DND-41 (cell line): ENCODE measurements around the gene ACTL10.

ENCODE experiments used
- EZH2 ChIP-seq: IDR thresholded peaks from 3 replicates; pipeline ENCODE4 v1.6.1; 2012; ENCODE audit warnings: borderline replicate concordance, low read depth, mild to moderate bottlenecking, moderate library complexity, low read length, inconsistent platforms; ENCODE audit not compliant: severe bottlenecking
- TF ChIP-seq, protein P1 (sequence below): IDR thresholded peaks from 2 replicates; pipeline ENCODE4 v1.5.1; 2012; ENCODE audit warnings: borderline replicate concordance, low read length, moderate library complexity, mild to moderate bottlenecking; ENCODE audit not compliant: poor library complexity, severe bottlenecking; ENCODE audit errors: extremely low read depth

DNA sequence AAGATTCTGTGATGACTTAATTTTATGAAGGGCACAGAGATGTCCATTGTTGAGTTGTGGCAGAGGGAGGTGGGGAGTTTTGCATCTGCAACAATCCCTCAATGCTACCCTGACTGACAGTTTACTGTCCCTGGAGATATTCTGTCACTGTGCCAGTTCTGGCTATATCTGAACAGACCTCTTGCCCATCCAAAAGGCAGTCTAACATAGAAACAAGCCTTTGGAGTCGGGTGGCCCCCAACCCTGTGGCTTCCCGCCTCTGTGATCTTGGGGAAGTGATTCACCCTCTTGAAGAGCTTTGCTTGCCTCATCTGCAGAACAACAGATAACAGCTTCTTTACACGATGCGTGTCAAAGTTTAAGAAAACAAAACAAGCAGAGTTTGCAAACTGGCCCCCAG lies 23.2 kb downstream of the ACTL10 start:
- no peak for TF ChIP-seq EZH2
- TF ChIP-seq, protein P1, sequence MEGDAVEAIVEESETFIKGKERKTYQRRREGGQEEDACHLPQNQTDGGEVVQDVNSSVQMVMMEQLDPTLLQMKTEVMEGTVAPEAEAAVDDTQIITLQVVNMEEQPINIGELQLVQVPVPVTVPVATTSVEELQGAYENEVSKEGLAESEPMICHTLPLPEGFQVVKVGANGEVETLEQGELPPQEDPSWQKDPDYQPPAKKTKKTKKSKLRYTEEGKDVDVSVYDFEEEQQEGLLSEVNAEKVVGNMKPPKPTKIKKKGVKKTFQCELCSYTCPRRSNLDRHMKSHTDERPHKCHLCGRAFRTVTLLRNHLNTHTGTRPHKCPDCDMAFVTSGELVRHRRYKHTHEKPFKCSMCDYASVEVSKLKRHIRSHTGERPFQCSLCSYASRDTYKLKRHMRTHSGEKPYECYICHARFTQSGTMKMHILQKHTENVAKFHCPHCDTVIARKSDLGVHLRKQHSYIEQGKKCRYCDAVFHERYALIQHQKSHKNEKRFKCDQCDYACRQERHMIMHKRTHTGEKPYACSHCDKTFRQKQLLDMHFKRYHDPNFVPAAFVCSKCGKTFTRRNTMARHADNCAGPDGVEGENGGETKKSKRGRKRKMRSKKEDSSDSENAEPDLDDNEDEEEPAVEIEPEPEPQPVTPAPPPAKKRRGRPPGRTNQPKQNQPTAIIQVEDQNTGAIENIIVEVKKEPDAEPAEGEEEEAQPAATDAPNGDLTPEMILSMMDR = no peak
